ENCODE measurements around the gene OSM. TPM values are rescaled to one million over a fixed set of nuclear protein-coding genes. Genes with fewer than 3 reads are reported as not detected.

The OSM gene
- total RNA-seq, 2 donors from 2014 or later = 1.0 to 2.0 TPM

DNA sequence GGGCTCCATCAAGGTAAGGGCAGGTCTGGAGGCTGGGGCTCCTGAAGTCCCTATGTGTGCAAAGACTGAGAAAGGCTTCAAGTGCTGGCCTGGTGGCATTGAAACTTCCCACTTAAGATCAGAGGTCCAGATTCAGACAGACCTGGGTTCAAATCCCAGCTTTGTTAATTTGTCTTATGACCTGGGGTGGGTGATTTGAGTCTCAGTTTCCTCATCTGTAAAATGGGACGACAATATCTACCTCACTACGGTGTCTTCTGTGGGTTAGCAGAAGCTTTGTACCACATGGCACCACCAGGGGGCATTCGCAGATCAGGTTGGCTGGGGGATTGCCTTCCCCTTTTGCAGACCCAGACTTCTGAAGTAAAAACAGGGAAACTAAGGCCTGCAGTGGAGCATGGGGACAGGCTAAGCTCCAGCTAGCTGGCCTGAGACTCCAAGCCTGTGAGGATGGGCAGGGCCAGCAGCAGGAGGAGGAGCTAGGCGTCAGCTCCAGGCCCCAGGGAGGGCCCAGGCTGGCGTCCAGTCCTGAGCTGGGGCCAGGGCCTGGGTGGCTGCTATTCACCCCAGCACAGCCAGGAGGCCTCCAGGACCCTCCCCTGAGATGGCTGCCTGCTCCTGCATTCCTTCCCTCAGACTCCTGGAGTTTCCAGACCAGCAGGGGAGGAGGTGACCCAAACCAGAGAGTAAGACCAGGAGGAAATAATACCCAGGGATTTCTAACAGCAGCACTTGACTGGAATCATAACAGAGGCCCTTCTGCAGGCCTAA lies 21.2 kb upstream of the OSM start:
- intact Hi-C loops (cut with DNase I) = loop anchor here in 1 of 2 donors (2.0 kb wide), 1 partner anchor 21 kb away; the partner anchor contains the start of gene OSM
- peak; percentile 95 for DNase-seq (ENCODE audit: low spot score)

DNA sequence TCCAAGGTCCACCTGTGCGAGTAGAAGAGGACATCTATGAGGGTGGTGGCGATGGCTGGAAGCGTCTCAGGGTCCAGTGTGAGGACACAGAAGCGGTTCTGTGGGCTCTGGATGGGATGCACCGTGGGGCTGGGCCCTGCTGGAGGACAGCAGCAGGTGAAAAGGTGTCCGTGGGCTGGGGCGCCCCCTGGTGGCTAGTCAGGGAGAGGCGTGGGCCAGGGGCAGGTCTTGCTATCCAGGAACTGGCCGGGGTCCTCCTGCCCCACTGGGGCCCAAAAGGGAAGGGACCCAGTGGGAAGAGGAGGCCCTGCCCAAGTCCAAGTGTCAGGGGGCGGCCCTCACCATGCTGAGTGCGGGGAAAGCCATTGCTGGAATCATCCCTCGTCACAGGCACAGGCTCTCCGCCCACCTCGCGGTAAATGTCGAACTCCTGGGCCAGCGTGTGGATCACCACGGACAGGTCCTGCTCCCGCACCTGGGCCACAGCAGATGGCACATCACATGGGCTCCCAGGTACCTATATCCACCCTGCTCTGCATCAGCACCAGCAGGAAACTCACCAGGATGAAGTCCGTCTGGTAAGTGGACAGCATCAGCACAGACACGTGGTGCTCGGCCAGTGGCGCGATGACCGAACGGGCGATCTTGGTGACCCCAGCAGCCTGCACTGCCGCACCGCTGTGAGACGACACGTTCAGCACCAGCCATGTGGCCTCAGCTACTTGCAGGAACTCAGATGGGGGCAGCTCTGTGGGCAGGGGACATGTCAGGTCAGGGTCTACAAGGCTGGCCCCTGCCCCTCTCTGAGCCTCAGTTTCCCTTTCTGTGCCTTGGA lies 20.4 kb upstream of the OSM start:
- intact Hi-C loops (cut with DNase I) = loop anchor here in 1 of 2 donors (2.0 kb wide), 1 partner anchor 20 kb away; the partner anchor contains the start of gene OSM
- peak; percentile 94 for DNase-seq (ENCODE audit: low spot score)

DNA sequence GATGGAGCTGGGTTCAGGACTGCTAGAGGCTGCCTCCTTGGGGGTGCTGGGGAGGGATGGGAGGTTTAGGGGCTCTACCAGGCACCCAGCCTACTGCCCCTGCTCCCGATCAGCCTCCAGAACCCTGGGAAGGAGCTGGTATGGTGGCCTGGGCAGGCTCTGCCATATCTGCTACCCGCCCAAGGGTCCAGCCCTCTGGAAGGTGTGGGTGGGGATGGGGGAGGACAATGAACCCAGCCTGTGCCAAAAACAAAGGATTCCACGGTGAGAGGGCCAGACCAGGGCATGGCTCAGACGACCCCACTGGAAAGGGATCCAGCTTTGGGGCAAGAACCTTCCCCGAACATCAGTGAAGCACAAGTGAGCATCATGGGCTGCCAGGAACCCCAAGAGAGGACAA lies 19.7 kb upstream of the OSM start:
- intact Hi-C loops (cut with DNase I) = loop anchor here in 1 of 2 donors (2.0 kb wide), 1 partner anchor 20 kb away; the partner anchor contains the start of gene OSM
- no peak for DNase-seq (ENCODE audit: low spot score)

GRCh38 chr22:30285846-30286200 lies 19.2 kb upstream of the OSM start:
- intact Hi-C loops (cut with DNase I) = loop anchor here in 1 of 2 donors (2.0 kb wide), 1 partner anchor 19 kb away; the partner anchor contains the start of gene OSM
- no peak for DNase-seq (ENCODE audit: low spot score)

DNA sequence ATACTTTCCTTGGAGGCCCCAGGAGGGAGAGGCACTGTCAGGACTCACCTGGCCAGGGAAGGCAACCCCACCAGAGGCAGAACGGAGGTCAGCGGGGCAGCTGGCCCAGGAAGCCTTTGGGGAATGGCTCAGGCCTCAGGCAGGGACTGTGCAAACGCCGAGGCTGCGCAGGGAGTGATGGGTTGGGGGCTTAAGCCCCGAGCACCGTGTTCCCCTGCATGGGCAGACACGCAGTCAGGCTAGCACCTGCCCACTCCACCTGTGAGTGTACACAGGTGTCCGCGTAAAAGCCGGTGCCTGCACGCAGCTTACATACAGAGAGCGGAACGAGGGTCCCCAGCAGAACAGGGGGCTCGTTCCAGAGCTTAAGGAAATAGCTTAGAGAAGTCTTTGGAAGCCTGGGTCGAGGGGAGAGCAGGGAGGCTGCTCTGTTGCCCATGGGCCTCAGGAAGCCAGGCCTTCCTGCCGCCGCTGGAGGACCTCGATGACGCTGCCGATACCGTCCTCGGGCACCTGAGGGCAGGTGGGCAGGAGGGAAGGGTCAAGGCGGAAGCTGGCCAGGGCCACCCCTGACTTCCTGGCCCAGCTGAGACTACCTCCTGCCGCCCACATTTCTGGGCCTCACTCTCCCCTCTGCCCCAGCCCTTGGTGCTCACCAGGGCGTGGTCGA lies 18.7 kb upstream of the OSM start:
- DNase-seq (ENCODE audit: low spot score) = no peak
- intact Hi-C loops (cut with DNase I) = no loop called here

DNA sequence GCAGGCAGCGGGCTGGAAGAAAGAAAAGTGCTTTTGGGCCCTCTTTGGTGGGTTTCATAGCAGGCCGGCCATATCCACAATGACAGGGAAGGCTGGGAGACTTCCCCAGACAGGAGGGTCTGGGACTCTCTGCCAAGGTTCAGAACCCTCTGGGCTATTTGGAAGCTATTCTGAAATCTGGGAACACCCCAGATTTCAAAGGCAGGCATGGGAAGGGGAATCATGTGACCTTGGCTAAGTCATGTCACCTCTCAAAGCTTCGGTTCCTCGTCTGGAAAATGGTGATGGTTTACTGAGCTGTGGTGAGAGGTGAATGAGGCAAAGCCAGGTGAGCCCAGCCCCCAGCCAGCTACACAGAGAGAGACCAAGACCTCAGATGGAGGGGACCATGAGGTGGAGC lies 18.0 kb upstream of the OSM start:
- no peak for DNase-seq (ENCODE audit: low spot score)
- intact Hi-C loops (cut with DNase I) = no loop called here

DNA sequence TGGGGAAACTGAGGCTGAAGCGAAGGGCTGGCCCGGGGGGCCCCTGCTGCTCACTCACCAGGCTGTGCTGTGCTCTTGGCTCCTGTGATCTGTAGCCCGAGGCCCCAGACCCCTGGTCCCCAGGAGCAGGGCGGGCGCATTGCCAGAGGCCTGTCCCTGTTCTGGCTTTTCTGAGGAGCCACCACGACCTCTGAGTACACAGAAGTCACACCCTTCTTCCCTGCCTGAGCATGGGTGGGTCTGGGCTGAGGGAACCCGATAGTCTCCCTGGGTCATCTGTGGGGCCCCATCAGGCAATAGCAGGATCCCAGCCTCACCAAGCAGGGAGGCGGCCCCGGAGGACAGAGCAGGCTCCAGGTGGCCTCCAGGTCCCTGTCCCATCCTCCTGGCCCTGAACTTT lies 17.5 kb upstream of the OSM start:
- intact Hi-C loops (cut with DNase I) = no loop called here
- DNase-seq (ENCODE audit: low spot score) = no peak

DNA sequence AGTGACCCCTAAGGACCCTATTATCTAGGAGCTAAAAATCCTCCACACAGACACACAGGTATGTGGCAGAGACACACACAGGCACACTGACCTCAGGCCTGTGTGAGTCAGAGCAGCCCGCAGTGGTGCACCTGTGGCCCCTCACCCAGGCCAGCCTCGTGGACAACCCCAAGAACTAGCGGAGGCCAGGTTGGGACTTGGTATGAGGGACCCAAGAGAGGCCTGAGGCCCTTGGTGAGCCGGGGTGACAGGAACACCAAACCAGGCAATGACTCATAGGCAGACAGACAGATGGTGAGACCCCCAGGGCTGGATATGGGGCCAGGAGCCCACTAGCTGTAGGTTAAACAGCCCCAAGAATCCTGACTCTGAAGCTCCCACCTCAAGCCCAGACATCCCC lies 16.7 kb upstream of the OSM start:
- no peak for DNase-seq (ENCODE audit: low spot score)
- intact Hi-C loops (cut with DNase I) = no loop called here

GRCh38 chr22:30282616-30283046 lies 16.0 kb upstream of the OSM start:
- no peak for DNase-seq (ENCODE audit: low spot score)
- intact Hi-C loops (cut with DNase I) = no loop called here

DNA sequence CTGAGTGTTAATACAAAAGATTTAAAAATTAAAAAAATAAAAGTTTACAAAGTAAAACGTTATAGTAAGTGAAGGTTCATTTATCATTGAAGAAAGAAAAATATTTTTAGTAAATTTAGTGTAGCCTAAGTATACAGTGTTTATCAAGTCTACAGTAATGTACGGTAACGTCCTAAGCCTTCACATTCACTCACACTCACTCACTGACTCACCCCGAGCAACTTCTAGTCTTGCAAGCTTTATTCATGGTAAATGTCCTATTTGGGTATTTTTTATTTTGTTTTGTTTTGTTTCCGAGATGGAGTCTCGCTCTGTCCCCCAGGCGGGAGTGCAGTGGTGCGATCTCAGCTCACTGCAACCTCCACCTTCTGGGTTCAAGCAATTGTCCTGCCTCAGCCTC lies 13.9 kb upstream of the OSM start:
- intact Hi-C loops (cut with DNase I) = no loop called here
- no peak for DNase-seq (ENCODE audit: low spot score)

DNA sequence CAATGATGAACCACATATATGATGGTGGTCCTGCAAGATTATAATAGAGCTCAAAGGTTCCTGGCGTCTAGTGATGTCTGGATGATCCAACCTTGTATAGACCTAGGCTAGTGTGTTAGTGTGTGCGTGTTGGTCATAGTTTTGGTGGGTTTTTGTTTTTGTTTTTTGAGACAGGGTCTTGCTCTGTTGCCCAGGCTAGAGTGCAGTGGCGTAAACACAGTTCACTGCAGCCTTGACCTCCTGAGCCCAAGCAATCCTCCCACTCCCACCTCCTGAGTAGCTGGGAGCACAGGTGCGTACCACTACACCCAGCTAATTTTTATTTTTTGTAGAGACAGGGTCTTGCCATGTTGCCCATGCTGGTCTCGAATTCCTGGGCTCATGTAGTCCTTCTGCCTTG lies 13.3 kb upstream of the OSM start:
- no peak for DNase-seq (ENCODE audit: low spot score)
- intact Hi-C loops (cut with DNase I) = loop anchor here in 1 of 2 donors (5.0 kb wide), 1 partner anchor 97 kb away; no protein-coding TSS in a partner anchor

- intact Hi-C loops (cut with DNase I) = loop anchor here in 1 of 2 donors (5.0 kb wide), 1 partner anchor 98 kb away; no protein-coding TSS in a partner anchor
- peak; percentile 90 for DNase-seq (ENCODE audit: low spot score)
Measured at GRCh38 chr22:30279046-30279788, 12.6 kb upstream of the OSM start.

- no peak for DNase-seq (ENCODE audit: low spot score)
- intact Hi-C loops (cut with DNase I) = loop anchor here in 1 of 2 donors (5.0 kb wide), 1 partner anchor 100 kb away; no protein-coding TSS in a partner anchor
Measured at GRCh38 chr22:30277547-30278344, 11.1 kb upstream of the OSM start.

- intact Hi-C loops (cut with DNase I) = loop anchor here in 1 of 2 donors (5.0 kb wide), 1 partner anchor 101 kb away; no protein-coding TSS in a partner anchor
- no peak for DNase-seq (ENCODE audit: low spot score)
Measured at GRCh38 chr22:30276039-30276438, 9.4 kb upstream of the OSM start.

DNA sequence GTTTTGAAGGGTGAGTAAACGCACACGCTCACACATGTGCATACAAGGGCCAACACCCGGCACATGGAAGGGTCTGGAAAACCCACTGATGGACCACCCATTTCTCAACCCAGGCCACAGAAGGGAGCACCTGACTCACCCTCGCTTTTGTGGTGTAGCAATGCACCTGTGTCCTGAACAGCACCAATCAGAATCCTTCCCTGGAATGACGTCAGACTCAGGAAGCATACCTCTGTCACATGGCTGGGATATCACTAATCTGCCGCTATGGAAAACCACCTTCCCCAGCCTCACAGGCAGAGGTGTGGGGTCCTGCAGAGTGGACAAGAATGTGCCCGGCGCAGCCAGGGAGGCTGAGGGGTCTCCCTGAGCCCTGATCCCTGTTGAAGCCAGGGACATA lies 9.0 kb upstream of the OSM start:
- intact Hi-C loops (cut with DNase I) = loop anchor here in 1 of 2 donors (5.0 kb wide), 1 partner anchor 102 kb away; no protein-coding TSS in a partner anchor
- no peak for DNase-seq (ENCODE audit: low spot score)

- intact Hi-C loops (cut with DNase I) = no loop called here
Measured at GRCh38 chr22:30274437-30274812, 7.8 kb upstream of the OSM start.

GRCh38 chr22:30273711-30274436 lies 7.2 kb upstream of the OSM start:
- intact Hi-C loops (cut with DNase I) = no loop called here
- no peak for DNase-seq (ENCODE audit: low spot score)

More at GRCh38 chr22:30274437-30274812, 7.8 kb upstream of the OSM start:
- DNase-seq (ENCODE audit: low spot score) = no peak
